HG02938 (cell line): ENCODE results near the gene WDR72.
"Not testable (repeated sequence)": the region's sequence is repeated elsewhere in the genome, so short reads cannot be mapped to it uniquely, and the experiment has no call there.

Experiments used
- ATAC-seq: cut with Tn5 transposase; IDR thresholded peaks from one replicate; pipeline ENCODE4 v1.9.1; 2021; ENCODE audit warnings: mild to moderate bottlenecking, moderate library complexity; ENCODE audit not compliant: unreplicated experiment

Gene WDR72

GRCh38 chr15:53759411-53759931 lies at the start of gene WDR72:
WDR72 (minus strand) TSS chr15:53759663; CDS start chr15:53733149, 26,514 bp downstream.
- no peak for ATAC-seq

GRCh38 chr15:53808058-53808706 lies 48.7 kb upstream of the WDR72 start:
- ATAC-seq: no peak

- ATAC-seq: no peak
Measured at GRCh38 chr15:53807501-53807900, 48.0 kb upstream of the WDR72 start.

GRCh38 chr15:53802672-53803071 lies 43.2 kb upstream of the WDR72 start:
- ATAC-seq: no peak

GRCh38 chr15:53791581-53791980 lies 32.1 kb upstream of the WDR72 start:
- no peak for ATAC-seq

- no peak for ATAC-seq
Measured at GRCh38 chr15:53789654-53790375, 30.4 kb upstream of the WDR72 start.

GRCh38 chr15:53786401-53786800 lies 26.9 kb upstream of the WDR72 start:
- ATAC-seq: no peak

- not testable (repeated sequence) for ATAC-seq
Measured at GRCh38 chr15:53785241-53785640, 25.8 kb upstream of the WDR72 start.

- ATAC-seq: no peak
Measured at GRCh38 chr15:53762916-53763315, 3.5 kb upstream of the WDR72 start.

- ATAC-seq: no peak
Measured at GRCh38 chr15:53758412-53758811, 1.1 kb downstream of the WDR72 start.

GRCh38 chr15:53757906-53758305 lies 1.6 kb downstream of the WDR72 start:
- no peak for ATAC-seq

- no peak for ATAC-seq
Measured at GRCh38 chr15:53753813-53754212, 5.7 kb downstream of the WDR72 start.

- ATAC-seq: no peak
Measured at GRCh38 chr15:53752406-53752805, 7.1 kb downstream of the WDR72 start.

GRCh38 chr15:53747501-53748068 lies 11.9 kb downstream of the WDR72 start:
- no peak for ATAC-seq

- no peak for ATAC-seq
Measured at GRCh38 chr15:53746101-53746500, 13.4 kb downstream of the WDR72 start.

- no peak for ATAC-seq
Measured at GRCh38 chr15:53739651-53740050, 19.8 kb downstream of the WDR72 start.

- ATAC-seq: no peak
Measured at GRCh38 chr15:53739187-53739586, 20.3 kb downstream of the WDR72 start.

GRCh38 chr15:53721334-53722087 lies 38.0 kb downstream of the WDR72 start:
- no peak for ATAC-seq

- no peak for ATAC-seq
Measured at GRCh38 chr15:53716909-53717876, 42.3 kb downstream of the WDR72 start.

GRCh38 chr15:53713218-53713617 lies 46.2 kb downstream of the WDR72 start:
- no peak for ATAC-seq
